ENCODE results near the gene MRPS30. TPM values are rescaled to one million over a fixed set of nuclear protein-coding genes. Genes with fewer than 3 reads are reported as not detected.
"Not testable (repeated sequence)": the region's sequence is repeated elsewhere in the genome, so short reads cannot be mapped to it uniquely, and the experiment has no call there.

MRPS30 gene
- total RNA-seq, 2 experiments from 2014 or later = 42.1 to 46.7 TPM

DNA sequence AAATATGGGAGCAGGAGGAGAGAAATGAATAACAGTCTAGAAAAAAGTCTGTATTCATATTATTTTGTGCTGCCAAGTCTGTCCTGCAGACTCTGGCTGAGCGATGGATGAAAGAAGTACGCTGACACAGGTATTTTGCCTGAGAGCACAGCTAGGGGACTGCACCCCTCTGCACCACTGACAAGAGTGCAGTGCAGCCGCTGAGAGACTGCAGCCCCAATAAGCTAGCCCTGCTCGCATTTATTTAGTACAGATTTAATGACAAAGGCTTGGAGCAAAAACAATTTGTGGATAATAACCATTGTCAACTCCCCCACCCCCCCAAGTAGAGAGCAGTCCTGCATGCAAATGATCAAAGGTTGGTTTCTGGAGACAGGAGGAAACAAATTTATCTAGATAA is 13.3 kb upstream of the MRPS30 start:
- peaks cover 17% of the 10 kb centered on the region for H3K9me3 Mint-ChIP-seq
- POLR2A ChIA-PET = no interaction called here
- no peak for ATAC-seq (ENCODE audit: low read depth)
- no peak overlapping the region for H3K4me3 Mint-ChIP-seq
- no peaks in the 10 kb centered on the region for H3K36me3 Mint-ChIP-seq
- peaks cover 3% of the 10 kb centered on the region for H3K4me1 Mint-ChIP-seq
- DNase-seq = no peak
- H3K27me3 Mint-ChIP-seq = no peaks in the 10 kb centered on the region
- H3K27ac Mint-ChIP-seq = no peak overlapping the region

DNA sequence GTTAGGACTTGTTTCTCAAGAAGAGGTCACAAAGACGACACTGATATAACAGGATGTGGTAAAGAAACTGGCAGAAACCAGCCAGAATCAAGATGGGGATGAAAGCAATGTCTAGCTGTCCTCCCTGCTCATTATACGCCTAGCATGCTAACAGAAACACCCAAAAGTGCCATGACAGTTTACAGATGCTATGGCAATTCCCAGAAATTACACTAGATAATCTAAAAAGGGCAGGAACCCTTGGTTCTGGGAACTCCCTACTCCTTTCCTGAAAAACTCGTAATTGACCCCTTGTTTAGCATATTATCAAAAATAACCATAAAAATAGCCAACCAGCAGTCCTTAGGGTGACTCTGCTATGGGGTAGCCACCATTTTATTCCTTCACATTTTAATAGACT is 10.9 kb upstream of the MRPS30 start:
- Mint-ChIP-seq H3K36me3 (no peaks in the 10 kb centered on the region), H3K9me3 (peaks cover 17% of the 10 kb centered on the region), H3K4me1 (peaks cover 3% of the 10 kb centered on the region), H3K27me3 (no peaks in the 10 kb centered on the region), H3K27ac (no peak overlapping the region), H3K4me3 (no peak overlapping the region)
- POLR2A ChIA-PET = no interaction called here
- DNase-seq = no peak
- ATAC-seq (ENCODE audit: low read depth) = no peak

DNA sequence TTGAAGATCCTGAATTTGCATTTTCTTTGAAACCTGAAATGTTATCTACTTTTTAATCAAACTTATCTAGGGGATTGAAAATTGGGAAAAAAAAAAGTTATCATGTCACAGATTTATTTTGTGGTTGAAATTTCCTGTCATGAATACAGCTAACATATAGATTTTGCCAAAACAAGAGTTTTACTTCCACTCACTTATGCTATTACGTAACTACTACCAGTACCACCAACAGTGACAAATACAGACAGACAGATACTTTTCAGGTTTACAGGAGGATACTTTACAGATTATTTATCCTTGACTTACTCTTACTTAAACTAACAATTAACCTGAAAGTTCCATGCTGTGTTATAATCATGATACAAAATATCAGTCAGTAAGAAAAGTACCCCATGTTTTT is 6.8 kb upstream of the MRPS30 start:
- no peaks in the 10 kb centered on the region for H3K27me3 Mint-ChIP-seq
- no peak overlapping the region for H3K27ac Mint-ChIP-seq
- H3K9me3 Mint-ChIP-seq = peaks cover 3% of the 10 kb centered on the region
- peaks cover 6% of the 10 kb centered on the region for H3K4me1 Mint-ChIP-seq
- POLR2A ChIA-PET = no interaction called here
- no peaks in the 10 kb centered on the region for H3K36me3 Mint-ChIP-seq
- H3K4me3 Mint-ChIP-seq = no peak overlapping the region
- ATAC-seq (ENCODE audit: low read depth) (no peak), DNase-seq (no peak)

DNA sequence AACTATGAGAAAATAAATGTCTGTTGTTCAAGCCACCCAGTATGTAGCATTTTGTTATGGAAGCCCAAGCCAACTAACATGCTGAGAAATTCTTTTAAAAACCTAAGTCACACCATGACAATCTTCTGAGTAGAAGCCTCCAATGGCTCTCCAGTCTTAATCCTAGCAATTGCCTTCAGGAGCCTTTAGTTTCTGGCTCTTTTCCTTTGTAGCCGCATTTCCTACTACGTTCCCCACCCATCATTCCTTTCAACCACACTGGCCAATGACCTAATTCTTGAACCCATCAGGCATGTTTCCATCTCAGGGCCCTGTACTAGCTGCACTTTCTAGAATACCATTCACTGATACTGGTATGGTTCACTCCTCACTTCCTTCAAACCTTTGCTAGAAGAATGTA is 2.1 kb upstream of the MRPS30 start:
- POLR2A ChIA-PET = no interaction called here
- Mint-ChIP-seq H3K4me3 (no peak overlapping the region), H3K36me3 (no peaks in the 10 kb centered on the region), H3K4me1 (peaks cover 22% of the 10 kb centered on the region), H3K27ac (no peak overlapping the region), H3K27me3 (no peaks in the 10 kb centered on the region), H3K9me3 (no peaks in the 10 kb centered on the region)
- no peak for DNase-seq
- ATAC-seq (ENCODE audit: low read depth) = no peak

DNA sequence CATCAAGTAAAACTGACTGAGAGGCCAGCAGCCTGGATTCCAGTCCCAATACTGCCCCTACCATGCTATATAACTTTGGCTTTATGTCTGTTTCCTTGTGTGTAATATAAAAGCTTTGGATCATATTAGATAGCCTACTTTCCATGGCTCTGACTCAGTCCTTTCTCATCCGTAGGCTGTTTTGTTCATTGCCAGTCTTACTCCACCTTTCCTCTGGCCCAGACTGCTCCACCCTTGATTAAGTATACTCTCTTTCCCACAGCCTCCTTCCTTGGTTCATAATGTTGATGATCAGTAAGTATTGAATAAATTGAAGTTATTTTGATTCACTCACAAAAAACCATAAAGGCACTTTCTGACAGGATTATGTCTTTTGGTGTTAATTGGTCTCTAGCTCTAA is 1.5 kb upstream of the MRPS30 start:
- no peak for ATAC-seq (ENCODE audit: low read depth)
- no peak for DNase-seq
- H3K9me3 Mint-ChIP-seq = no peaks in the 10 kb centered on the region
- no peak overlapping the region for H3K4me3 Mint-ChIP-seq
- POLR2A ChIA-PET = no interaction called here
- peaks cover 22% of the 10 kb centered on the region for H3K4me1 Mint-ChIP-seq
- no peaks in the 10 kb centered on the region for H3K36me3 Mint-ChIP-seq
- H3K27me3 Mint-ChIP-seq = no peaks in the 10 kb centered on the region
- H3K27ac Mint-ChIP-seq = no peak overlapping the region

DNA sequence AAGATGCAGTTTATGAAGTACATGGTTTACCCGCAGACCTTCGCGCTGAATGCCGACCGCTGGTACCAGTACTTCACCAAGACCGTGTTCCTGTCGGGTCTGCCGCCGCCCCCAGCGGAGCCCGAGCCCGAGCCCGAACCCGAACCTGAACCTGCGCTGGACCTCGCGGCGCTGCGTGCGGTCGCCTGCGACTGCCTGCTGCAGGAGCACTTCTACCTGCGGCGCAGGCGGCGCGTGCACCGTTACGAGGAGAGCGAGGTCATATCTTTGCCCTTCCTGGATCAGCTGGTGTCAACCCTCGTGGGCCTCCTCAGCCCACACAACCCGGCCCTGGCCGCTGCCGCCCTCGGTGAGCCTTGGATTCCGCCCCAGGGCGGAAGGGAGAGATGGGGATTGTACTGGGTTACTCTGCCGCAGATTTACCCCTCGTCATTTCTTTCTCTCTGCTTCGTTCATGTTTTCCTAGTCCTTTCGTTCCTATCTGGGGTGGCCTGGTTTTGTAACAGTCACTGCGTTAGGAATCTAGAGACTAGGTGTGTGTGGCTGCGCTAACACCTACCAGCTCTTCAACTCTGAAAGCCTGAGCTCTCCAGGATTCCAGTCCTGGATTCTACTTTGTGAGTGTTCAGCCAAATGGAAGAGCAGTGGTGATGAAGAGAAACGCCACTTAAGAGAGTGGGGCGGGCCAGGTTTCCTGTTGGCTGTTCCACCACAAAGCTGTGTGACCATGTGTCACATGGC is 638 bp downstream of the MRPS30 start:
- Mint-ChIP-seq H3K9me3 (no peaks in the 10 kb centered on the region), H3K27me3 (no peaks in the 10 kb centered on the region), H3K36me3 (peaks cover 7% of the 10 kb centered on the region), H3K4me1 (peaks cover 27% of the 10 kb centered on the region), H3K27ac (peak overlapping the region; percentile 96), H3K4me3 (peak overlapping the region; percentile 94)
- peak; percentile 68 for DNase-seq
- peak; percentile 31 for ATAC-seq (ENCODE audit: low read depth)
- POLR2A ChIA-PET = interaction anchor here (1.3 kb wide), 1 partner anchor 1325 kb away, joined by 3 read pairs; the partner anchor contains the start of gene TMEM267

DNA sequence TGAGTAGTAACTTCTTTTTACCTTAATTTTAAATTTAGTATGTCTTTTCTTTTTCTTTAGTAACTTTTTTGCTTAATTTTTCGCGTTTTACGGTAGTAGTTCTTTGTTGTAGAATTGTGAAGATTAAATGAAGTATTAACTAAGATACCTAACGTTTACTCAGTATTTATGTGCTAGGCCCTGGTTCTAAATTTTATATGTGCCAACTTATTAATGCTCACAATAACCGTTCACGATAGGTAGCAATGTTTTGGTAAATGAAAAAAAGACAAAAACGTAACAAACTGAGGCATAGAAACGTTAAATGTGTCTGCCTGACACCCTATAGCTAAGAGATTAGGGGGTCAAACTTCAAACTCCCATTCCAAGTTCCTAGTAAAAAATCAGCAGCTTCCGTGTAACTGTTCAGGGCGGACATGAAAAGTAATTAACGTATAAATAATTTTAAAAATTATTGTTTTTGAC is 1.2 kb downstream of the MRPS30 start:
- Mint-ChIP-seq H3K36me3 (peaks cover 13% of the 10 kb centered on the region), H3K9me3 (no peaks in the 10 kb centered on the region), H3K4me3 (peak overlapping the region; percentile 94), H3K4me1 (peaks cover 28% of the 10 kb centered on the region), H3K27me3 (no peaks in the 10 kb centered on the region), H3K27ac (peak overlapping the region; percentile 96)
- POLR2A ChIA-PET = interaction anchor here (1.3 kb wide), 1 partner anchor 1326 kb away, joined by 3 read pairs; the partner anchor contains the start of gene TMEM267
- DNase-seq (no peak), ATAC-seq (ENCODE audit: low read depth) (no peak)

DNA sequence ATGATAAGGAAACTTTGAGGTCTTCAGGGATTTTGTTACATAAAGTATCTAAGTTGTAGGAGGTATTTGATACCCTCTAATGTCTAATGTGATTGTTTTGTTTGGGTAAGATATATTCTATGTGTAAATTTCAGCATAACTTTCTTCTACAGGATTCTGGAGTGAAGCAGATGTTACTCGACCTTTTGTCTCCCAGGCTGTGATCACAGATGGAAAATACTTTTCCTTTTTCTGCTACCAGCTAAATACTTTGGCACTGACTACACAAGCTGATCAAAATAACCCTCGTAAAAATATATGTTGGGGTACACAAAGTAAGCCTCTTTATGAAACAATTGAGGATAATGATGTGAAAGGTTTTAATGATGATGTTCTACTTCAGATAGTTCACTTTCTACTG is 6.0 kb downstream of the MRPS30 start:
- Mint-ChIP-seq H3K27me3 (no peaks in the 10 kb centered on the region), H3K9me3 (no peaks in the 10 kb centered on the region), H3K4me1 (peaks cover 24% of the 10 kb centered on the region), H3K4me3 (no peak overlapping the region), H3K27ac (no peak overlapping the region), H3K36me3 (peaks cover 23% of the 10 kb centered on the region)
- POLR2A ChIA-PET = no interaction called here
- DNase-seq = no peak
- no peak for ATAC-seq (ENCODE audit: low read depth)

DNA sequence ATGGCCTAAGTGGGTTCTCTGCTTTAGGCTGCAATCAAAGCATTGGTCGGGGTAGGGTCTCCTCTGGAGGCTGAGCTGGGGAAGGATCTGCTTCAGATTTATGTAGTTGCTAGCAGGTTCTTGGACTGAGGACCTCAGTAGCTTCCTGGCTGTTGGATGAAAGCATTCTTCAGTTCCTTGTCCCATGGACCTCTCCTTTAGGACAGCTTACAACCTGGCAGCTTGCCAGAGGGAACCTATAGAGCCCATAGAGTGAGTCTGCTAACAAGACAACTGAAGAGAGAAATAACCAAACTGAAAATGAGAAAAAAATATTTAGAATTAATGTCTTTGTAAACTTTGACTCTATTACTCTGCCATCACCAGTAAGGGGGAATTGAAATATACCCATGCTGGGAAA is 12.4 kb downstream of the MRPS30 start:
- DNase-seq = no peak
- Mint-ChIP-seq H3K36me3 (peaks cover 31% of the 10 kb centered on the region), H3K27ac (no peak overlapping the region), H3K9me3 (no peaks in the 10 kb centered on the region), H3K27me3 (no peaks in the 10 kb centered on the region), H3K4me1 (peaks cover 8% of the 10 kb centered on the region), H3K4me3 (no peak overlapping the region)
- no peak for ATAC-seq (ENCODE audit: low read depth)
- POLR2A ChIA-PET = no interaction called here

DNA sequence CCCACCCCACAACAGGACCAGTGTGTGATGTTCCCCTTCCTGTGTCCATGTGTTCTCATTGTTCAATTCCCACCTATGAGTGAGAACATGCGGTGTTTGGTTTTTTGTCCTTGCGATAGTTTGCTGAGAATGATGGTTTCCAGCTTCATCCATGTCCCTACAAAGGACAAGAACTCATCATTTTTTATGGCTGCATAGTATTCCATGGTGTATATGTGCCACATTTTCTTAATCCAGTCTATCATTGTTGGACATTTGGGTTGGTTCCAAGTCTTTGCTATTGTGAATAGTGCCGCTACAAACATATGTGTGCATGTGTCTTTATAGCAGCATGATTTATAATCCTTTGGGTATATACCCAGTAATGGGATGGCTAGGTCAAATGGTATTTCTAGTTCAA is 15.9 kb downstream of the MRPS30 start:
- H3K27ac Mint-ChIP-seq; H3K4me3 Mint-ChIP-seq; H3K27me3 Mint-ChIP-seq; H3K9me3 Mint-ChIP-seq; DNase-seq; POLR2A ChIA-PET; ATAC-seq (ENCODE audit: low read depth): not testable (repeated sequence)
- Mint-ChIP-seq H3K4me1 (peaks cover 12% of the 10 kb centered on the region), H3K36me3 (peaks cover 30% of the 10 kb centered on the region)

DNA sequence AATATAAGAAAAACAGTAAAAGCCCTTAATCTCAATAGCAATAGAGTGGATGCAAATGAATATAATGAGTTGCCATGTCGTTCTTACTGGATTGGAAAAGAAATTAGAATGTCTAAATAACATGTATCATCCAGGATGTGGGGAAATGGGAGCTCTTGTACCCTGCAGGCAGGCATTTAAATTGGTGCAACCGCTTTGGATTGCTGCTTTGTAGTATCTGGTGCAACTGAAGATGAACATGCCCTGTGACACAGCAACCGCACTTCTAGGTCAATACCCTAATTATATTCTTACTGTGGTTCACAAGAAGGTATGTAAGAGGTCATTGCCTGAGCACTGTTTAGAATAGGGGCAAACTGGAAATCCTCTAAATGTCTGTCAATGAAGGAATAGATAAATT is 18.9 kb downstream of the MRPS30 start:
- Mint-ChIP-seq H3K36me3 (peaks cover 18% of the 10 kb centered on the region), H3K4me1 (peaks cover 8% of the 10 kb centered on the region), H3K27ac (no peak overlapping the region), H3K4me3 (no peak overlapping the region), H3K27me3 (no peaks in the 10 kb centered on the region), H3K9me3 (no peaks in the 10 kb centered on the region)
- ATAC-seq (ENCODE audit: low read depth) = no peak
- POLR2A ChIA-PET = no interaction called here
- no peak for DNase-seq

DNA sequence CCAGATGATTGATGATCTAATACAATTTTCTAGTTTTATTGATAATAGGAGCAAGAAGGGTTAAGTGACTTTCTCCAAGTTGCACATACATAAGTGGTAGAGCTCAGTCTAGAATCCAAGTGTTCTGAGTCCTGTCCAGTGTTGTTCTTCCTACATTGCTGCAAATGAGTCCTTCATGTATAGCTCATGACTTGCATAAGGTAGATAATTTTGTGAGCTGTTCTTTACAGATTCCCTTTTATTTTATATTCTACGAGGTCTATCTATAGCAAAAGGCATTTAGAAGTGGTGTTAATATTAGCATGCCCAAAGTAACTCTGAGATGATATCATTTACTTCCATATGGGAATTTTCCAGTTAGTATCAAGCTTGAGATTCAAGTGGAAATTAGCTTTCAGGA is 20.0 kb downstream of the MRPS30 start:
- POLR2A ChIA-PET = no interaction called here
- DNase-seq = no peak
- Mint-ChIP-seq H3K9me3 (no peaks in the 10 kb centered on the region), H3K27ac (no peak overlapping the region), H3K4me1 (peaks cover 6% of the 10 kb centered on the region), H3K4me3 (no peak overlapping the region), H3K27me3 (no peaks in the 10 kb centered on the region), H3K36me3 (peaks cover 18% of the 10 kb centered on the region)
- ATAC-seq (ENCODE audit: low read depth) = no peak

DNA sequence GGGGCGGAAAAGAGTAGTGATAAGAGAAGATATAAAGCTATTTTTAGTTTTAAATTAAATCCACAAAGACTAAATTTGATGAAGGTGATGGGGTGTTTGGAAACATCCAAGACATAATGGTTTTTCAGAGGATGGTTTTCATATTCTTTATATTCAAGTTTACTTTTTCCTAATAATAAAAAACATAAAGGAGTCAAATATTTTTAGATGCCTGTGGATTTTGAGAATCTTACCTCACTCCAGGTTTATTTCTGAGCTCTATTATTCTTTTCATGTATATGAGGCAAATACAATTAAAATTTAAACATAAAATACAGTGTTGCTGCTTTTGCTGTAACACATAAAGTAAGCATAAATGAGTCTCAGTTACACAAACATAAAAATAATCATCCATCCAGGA is 22.2 kb downstream of the MRPS30 start:
- H3K36me3 Mint-ChIP-seq = peaks cover 16% of the 10 kb centered on the region
- POLR2A ChIA-PET = no interaction called here
- ATAC-seq (ENCODE audit: low read depth) = no peak
- no peak for DNase-seq
- H3K9me3 Mint-ChIP-seq = no peaks in the 10 kb centered on the region
- peaks cover 6% of the 10 kb centered on the region for H3K4me1 Mint-ChIP-seq
- H3K4me3 Mint-ChIP-seq = no peak overlapping the region
- no peaks in the 10 kb centered on the region for H3K27me3 Mint-ChIP-seq
- no peak overlapping the region for H3K27ac Mint-ChIP-seq

DNA sequence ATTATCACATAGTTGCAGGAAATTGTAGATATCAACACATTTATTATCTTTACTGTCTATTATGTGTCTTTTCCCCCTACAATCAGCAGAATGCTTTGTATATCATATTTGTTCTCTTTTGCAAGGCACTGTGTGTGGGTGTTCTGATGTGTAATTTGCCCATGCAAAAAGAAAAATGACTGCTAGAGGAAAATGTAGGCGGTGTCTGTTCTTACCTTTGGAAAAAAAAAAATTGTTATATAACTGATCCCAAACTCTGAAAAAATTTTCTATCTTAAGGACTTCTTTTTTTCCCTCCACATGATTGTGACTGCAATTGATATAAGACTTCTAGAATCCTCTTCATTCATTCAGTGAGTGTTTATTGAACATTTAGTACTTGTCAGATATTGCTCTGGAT is 24.5 kb downstream of the MRPS30 start:
- Mint-ChIP-seq H3K36me3 (peaks cover 10% of the 10 kb centered on the region), H3K27ac (no peak overlapping the region), H3K4me3 (no peak overlapping the region), H3K4me1 (peaks cover under 1% of the 10 kb centered on the region), H3K9me3 (peaks cover 2% of the 10 kb centered on the region), H3K27me3 (no peaks in the 10 kb centered on the region)
- no peak for ATAC-seq (ENCODE audit: low read depth)
- POLR2A ChIA-PET = no interaction called here
- no peak for DNase-seq

Data from activated naive CD8-positive, alpha-beta T cell treated with anti-CD3 and anti-CD28 coated beads, Interleukin-2, amount 10 ng/mL, durations not matched to agents 7 days and 5 days (primary cell).